GM21619 (cell line): Measurements from ENCODE around the gene ZNF423.

Source experiments
- ATAC-seq: cut with Tn5 transposase; IDR thresholded peaks from one replicate; pipeline ENCODE4 v1.9.1; 2021; ENCODE audit not compliant: unreplicated experiment

Gene ZNF423

DNA sequence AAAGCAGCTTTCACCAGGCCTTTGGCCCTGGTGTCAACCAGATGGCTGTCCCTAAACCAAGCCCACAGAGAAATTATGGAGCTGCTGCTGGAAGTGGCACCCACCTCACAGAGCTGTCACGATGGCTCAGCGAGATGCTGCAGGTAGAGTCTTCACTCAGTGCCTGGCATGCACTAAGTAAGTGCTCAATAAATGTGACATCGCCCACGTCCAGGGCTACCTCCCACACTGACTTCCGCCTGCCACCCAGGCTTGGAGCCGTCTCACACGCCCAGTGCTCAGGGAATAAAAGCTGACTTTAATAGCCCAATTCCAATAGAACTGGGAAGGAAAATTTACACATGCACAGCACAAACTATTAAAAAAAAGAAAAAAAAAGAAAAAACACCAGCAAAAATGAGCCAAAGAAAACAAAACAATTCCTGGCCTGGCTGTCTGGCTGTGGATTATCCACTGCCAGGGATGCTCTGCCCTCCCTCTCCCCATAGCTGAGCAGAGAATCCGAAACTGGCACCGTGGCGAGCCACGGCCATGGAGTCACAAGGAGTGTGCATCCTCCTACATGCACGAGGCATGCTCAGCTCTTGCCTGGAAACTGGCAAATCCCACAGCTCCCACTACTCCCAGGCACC is 68.9 kb downstream of the ZNF423 start:
- ATAC-seq, result no peak

DNA sequence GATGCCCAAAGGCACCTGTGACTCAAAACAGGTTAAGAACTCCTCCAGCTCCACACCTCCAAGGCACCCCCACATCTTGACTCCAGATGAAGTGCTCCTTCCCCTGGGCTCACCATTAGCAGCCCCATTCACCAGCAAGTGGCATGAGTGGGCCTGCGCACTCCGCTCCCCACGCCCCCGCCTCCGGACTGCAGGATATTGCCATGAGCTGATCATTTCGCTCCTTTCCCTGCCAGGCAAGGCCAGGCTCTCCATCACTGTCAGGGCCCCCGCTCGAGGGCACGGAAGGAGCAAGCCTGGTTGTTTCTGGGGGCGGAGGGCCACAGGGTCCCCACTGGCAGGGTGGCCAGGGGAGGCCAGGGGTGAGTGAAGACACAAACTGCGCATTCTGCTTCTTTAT is 69.9 kb downstream of the ZNF423 start:
- no peak for ATAC-seq

DNA sequence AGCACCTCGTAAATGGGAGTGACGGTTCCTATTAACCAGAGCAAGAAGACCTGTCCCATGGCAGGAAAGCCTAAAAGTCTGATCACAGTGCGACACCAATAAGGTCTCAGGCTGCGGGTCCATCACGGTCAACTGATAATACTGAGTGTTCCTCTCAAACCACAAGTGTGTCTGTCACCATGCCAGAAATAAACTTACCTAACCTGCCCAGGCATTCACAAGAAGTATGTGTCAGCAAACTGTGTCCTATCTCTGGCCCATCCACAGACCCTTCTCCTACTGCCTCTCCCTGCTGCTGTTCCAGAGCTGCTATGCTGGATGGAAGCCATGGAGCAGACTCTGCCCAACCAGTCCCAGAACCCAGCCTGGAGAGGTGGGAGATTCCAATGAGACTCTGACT is 73.5 kb downstream of the ZNF423 start:
- ATAC-seq, result no peak

DNA sequence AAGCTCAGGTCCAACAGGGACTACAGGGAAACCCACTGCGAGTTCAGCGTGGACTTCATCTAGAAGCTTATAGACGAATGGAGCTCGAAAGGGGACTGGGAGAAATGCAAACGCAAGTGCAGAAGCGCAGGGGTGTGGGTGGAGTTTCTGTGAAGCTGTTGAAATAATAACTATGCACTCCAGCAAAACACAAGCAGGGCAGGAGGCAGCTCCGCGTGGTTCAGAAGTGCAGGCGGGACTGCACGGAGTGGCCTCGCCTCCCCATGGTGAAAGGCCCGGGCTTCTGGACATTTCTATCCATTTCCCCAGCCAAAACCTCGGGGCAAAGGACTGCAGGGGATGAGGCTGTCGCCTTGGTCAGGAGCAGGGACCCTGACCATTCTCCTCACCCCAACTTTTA is 74.5 kb downstream of the ZNF423 start:
- no peak for ATAC-seq

DNA sequence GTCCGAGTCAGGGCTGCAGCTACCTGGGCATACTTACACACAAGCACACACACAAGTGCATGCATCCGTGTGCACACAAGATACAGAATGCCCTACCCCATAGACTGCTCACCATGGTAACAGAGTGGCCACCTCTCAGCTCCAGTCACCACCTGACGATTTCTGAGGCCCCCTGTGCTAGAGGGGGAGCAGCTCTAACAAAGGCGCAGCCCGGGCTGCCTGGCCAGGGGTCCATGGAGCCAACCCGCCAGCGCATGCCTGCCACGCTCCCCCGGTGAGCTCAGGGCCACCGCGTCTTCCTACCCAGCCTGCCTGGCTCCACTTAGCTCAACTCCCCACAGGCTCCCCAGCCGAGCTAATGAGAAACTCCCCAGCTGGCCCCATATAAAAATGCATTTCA is 75.5 kb downstream of the ZNF423 start:
- ATAC-seq, result no peak

DNA sequence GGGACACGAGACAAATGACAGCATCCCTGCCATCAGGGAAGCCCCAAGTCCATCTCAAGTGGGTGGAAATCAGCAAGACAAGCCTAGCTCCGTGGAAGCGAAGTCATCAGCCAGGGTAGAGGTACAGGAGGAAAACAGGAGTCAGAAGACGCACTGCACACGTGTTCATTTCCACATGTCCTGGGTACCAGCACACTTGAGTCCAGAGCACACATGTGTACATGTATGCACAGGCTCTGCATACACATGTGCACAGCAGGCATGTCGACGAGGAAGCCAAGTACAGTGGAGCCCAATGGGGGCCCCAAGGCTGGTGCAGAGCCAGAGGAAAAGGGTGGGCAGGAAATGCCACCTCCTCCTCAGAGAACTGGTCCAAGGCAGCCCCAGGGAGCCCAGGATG is 75.9 kb downstream of the ZNF423 start:
- no peak for ATAC-seq

DNA sequence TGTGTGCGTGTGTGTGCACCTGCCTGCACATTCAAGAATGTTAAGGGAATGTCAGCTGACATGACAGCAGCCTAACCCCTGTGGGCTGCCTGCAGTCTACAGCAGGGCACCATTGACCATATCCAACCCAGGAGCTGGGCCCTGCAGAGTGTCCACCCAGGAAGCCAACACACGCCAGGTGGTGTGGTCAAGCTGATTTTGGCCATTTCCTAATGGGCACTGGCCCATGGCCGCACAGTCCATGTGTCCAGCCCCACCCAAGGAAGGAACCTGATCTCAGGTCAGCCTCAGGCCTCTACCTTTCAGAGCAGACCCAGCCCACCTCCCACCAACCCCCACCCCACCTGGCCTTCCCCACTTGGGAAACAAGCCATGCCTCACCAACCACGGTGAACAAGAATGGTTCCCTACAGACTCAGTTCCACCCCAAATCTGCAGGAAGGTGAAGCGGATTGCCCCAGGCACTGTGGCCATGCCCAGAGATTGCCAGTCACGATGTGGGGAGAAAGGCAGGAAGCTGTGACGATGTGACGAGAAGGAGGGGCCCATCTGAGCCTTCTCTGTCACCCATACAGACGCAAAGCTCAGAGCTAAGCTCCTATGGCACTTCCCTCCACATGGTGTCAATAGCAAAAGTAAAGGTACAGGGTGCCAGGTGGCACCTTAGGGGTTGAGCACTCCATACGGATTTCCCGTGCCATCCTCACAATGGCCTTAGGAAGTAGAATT is 77.5 kb downstream of the ZNF423 start:
- ATAC-seq, result no peak

DNA sequence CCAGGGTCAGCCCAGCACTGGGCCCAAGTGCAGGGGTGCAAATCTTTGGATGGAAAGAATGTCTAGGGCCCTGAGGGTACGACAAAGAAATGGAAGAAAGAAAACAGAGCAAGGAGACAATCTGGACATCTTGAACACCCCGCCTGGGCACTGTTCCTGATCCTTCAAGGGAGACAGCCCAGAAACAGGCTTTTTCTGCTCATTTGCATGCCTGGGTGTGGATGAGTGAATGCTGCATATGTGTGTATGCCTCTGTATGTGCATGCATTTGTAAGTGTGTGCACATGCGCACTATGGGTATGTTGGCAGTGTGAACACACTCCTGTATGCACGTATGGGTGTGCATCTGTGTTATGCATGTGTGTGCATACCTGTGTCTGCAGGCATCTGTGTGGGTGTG is 79.2 kb downstream of the ZNF423 start:
- no peak for ATAC-seq

DNA sequence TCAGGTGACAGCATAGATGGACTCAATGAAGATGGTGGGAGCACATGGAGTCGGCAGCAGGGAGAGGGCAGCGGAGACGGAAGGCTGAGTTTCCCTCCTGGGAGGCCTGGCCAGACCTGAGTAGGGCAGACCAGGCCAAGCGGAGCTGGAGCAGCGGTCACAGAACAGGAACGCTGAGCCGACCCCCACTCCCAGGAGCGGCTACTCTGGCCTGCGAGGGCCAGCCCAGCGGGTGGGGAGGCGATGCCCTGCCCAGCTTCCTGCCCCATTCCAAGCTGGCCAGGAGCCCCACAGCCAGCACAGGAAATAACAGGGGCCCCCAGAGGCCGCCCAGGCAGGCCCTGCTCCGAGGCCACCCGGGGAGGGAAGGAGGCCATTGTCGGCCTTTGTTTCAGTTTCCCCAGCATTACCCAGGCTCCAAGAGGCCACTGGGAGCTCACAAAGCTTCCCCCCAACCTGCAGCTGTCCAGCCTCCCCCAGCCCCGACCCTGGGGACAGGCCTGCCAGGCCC is 79.8 kb downstream of the ZNF423 start:
- no peak for ATAC-seq

DNA sequence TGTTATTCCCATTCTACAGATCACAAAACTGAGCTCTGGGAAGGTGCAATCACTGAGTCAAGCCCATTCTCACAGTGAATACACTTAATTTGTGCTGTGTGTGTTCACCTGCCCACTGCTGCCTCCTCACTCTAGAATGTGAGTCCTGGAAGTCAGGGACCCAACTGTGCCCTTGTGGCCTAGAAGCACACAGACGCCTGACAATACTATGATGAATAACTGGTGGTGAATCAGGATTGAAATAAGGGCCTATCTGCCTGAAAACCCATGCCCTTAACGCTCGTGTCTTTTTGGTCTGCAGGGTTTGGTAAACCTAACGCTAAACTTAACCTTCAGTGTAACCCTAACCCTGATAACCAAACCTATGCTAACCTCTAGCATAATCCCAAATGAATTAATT is 80.3 kb downstream of the ZNF423 start:
- ATAC-seq, result no peak

DNA sequence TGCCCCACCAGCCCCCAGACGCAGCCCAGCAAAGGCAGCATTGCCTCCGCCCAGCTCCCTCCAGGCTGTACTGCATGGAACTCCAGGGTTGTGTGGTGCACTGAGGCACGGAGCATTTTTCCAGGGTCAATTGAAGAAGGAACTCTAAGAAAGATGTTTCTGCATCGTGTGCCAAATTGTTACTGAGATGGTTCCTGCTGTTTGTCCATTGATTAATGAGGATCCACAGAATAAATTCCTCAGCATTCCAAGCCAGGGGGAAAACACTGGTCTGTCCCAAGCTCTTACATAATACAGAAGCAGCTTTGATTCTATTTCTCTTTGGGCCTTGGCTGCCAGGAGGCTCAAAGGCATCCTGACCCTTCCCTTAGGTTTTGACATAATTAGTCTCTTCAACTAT is 80.9 kb downstream of the ZNF423 start:
- ATAC-seq, result no peak

DNA sequence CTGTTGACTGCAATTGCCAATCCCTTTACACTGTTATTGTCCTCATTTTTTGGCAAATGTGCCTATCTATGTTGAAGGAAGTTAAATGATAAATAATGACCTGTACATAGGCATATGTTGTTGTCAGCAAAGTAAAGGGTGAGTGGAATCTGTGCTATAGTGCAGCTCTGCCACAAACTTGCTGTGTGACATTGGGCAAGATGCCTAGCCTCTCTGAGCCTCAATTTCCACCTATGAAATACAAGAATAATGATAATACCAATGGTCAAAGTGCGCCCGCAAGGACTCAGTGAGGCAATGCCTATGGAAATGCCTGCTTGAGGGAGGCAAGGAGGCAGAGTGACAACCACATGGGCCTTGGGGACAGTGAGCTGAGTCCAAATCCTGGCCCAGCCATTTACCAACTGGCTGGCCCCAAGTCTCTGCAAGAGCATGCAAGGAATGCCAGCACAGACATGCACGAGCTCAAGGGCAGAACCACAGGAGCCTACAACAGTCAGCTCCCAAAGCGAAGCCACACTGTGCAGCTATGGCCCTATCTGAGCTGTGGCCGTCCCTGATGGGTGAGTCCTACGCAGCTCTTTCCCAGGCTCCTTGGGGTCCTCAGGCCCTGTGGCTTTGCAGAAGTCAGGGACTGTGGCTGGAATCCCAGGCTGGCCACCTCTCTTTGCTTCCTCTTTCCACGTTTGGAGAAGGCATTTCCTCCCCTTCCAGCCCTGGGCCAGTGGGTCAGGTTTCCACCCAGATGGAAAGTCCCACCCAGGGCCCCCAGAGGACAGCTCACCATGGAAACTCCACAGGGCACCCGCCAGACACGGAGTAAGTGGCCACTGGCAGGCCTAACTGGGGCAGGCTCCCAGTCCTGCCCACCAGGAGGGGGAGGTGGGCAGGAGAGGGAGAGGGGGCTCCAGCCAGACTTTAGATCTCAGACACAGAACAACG is 82.1 kb downstream of the ZNF423 start:
- ATAC-seq, result no peak

DNA sequence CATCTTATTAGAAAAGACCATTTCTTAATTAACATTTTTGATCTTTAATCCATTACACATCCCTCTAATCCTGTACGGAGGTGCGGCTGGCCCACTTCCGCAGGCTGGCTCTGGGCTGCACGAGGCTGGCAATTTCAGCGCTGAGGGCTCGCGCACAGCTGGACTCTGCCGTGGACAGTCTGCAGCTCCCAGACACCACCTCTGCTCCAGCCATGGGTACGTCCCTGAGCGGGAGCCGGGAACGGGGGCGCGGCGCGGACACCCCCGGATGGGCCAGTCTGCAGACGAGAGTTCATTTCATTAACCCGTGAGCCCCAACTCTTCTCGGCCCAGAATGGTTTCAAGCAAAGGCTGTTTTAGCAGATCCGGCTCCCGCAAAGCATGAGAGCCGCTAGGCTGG is 87.9 kb downstream of the ZNF423 start:
- ATAC-seq, result no peak

DNA sequence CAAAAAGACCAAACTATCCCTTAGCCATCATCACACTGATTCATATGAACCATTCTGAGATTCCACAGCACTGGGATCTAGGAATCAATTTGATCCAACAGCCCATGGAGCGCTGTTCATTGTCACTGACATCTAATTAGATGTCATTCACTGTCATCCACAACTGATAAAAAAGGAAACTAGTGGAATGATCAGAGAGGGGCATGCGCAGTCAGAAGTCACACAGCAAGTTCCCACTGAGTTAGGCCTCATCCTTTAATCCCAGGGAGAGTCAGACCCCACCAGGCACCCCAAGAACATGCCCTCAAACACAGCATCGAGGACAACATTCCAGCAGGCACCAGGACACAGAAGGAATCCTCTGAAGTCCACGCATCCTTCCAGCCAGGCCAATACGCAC is 88.5 kb downstream of the ZNF423 start:
- no peak for ATAC-seq

DNA sequence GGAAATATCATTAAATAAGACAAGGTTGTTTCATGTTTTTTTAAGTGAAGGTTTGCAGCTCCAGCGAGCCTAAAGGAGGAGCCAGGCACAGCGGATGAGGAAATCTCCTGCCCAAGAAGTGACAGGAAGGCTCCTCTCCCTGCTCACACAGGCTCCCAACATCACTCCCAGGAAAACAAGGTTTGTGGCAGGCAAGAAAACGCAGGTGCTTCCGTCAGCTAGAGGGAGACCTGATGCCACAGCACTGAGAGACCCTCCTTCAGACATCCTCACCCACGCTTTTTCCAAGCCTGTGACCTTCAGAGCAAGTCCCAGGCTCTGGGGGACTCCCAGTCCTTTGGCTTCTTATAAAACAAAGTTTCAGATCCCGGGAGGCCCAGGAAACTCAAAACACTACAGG is 89.7 kb downstream of the ZNF423 start:
- ATAC-seq, result no peak

DNA sequence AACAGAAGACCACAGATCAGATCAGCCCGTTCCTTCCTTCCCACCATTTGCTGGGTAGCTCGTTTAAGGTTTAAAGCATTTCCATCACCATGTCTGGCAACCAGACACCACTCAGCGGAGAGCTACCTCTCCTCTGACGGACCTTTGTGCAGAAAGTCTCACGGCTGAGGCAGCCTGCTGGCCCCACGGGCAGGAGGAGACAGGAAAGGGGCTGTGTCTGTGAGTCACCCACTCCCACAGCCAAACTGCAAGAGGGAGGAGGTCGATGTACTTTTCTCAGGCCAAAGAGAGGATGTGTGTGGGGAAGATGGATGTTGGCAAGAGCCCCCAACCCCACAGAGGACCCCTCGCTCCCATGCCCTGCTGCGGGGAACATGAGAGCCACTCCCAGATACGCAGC is 92.1 kb downstream of the ZNF423 start:
- ATAC-seq, result no peak

DNA sequence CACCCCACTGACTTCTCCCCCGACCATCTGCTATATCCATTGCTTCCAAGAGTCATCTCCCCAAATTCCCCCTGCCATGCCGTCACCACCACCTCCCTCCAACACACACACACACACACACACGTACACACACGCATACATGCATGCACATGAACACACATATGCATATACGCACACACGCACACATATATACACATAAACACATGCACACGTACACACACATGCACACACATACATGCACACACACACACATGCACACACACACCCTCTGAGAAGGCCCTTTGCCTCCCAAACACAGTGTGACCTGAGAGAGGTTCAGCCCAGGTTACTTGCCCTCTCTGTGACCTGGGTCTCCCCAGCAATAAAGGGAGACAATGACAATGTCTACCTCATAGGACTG is 95.1 kb downstream of the ZNF423 start:
- no peak for ATAC-seq

DNA sequence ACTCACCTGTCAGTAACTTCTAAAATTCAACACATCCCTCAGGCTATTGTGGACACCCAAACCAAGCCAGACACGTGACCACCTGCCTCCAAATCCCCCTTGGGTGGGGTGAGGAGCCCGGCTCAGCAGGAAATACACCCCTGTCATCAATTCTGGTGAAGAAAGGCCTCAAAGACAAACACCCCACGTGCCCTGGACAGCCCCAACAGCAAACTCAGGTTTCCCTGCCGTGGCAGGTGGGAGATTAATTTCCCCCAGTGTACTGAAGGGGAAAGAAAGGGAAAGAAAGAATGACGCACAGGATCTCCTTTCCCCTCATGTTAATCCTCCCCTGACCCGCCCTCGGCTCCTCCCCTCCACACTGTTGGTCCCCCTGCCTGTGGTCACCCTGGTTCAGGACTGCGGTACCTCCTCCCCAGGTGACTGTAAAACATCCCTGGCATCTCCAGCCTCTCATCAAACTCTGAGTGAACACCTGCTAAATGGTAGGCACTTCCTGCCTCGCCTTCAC is 98.3 kb downstream of the ZNF423 start:
- no peak for ATAC-seq

DNA sequence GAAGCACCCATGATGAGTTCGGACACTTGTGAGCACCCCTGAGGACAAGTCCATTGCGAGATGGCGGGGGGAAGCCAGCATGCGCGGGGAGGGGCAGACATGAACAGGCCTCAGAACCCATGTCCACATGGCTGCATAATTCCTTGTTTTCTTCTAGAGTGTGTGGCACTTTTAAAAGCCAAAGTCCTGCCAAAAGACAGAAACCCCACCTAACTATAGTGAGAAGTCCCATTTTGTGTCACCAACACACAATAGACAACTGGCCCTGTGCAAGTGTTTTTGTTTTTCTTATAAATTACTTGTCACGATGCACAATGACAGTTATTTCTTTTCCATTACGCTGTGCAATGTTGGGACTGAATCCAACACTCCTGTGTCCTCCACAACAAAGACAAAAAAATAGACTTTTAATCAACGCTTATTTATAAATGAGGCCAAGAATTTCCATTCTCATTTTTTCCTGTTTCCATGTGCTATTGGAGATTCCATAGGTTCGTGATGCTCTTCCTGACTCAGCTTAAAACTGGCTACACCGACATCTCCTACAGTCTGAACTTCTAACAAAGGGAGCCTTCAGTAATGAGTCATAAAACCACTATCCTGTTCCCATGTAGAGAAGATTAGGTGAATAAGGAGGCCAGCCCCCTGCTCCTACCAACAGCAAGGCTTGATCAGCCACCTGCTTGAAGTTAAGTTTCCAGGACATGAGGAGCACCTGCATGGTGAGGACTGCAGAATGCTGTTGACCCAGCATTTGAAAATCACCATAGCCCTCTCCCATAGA is 98.9 kb downstream of the ZNF423 start:
- ATAC-seq, result no peak

DNA sequence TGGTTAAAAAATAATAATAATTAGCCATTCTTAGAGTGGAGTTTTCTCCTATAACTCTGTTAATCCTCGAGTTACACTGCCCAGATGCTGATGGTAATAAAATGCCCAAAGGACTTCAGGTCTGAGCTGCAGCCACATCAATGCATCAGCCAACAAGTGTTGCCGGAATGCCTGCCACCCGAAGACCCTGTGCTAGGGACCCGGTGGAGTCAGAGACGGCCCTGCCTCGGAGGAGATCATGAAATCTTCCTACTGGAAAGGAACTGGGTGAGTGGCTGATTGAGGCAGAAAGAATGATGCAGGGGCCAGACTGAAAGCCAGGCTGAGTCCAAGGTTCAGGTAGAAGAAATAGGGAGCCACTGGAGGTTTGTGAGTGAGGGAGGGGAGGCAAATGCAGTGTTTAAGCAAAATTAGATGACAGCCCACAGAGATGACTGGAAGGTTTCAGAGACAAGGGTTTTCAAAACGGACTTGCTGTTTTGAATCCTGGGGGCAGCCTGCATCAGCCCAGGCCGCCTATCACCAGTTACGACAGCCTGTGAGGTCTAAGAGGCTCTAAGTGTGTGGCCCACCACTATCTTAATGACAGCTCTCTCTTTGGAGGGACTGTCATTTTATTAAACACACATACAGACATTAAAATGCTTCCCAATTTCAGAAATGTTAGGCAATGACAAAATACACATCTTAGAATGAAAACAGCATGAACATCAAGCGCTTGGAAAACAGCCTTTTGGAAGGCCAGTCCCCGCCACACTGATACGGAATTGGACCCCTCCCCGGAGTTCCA is 100.0 kb downstream of the ZNF423 start:
- no peak for ATAC-seq
